Suppressor macrophage treated with lipopolysaccharide for 1 hour (primary cell): ENCODE results near the gene MRPL27.

Experiments
- DNase-seq, 3 donors: peaks; one replicate each; pipeline ENCODE4 v3.0.0-alpha.2; 2020 to 2022

Gene MRPL27

GRCh38 chr17:50359998-50360461, 13.0 kb downstream of the MRPL27 start:
- DNase-seq = no peak

GRCh38 chr17:50359005-50359699, 13.8 kb downstream of the MRPL27 start:
- no peak for DNase-seq

GRCh38 chr17:50358177-50358576, 14.8 kb downstream of the MRPL27 start:
- no peak for DNase-seq

- DNase-seq = no peak
Measured at GRCh38 chr17:50356892-50357510, 16.0 kb downstream of the MRPL27 start.

- no peak for DNase-seq
Measured at GRCh38 chr17:50356418-50356817, 16.6 kb downstream of the MRPL27 start.

GRCh38 chr17:50355701-50356341, 17.2 kb downstream of the MRPL27 start:
- no peak for DNase-seq

- DNase-seq = no peak
Measured at GRCh38 chr17:50355336-50355700, 17.7 kb downstream of the MRPL27 start.

GRCh38 chr17:50354776-50355175, 18.2 kb downstream of the MRPL27 start:
- no peak for DNase-seq

GRCh38 chr17:50354198-50354597, 18.8 kb downstream of the MRPL27 start:
- no peak for DNase-seq

- DNase-seq = no peak
Measured at GRCh38 chr17:50353600-50354195, 19.3 kb downstream of the MRPL27 start.

GRCh38 chr17:50352693-50353599, 20.0 kb downstream of the MRPL27 start:
- DNase-seq = no peak

- DNase-seq = no peak
Measured at GRCh38 chr17:50352072-50352692, 20.8 kb downstream of the MRPL27 start.

- no peak for DNase-seq
Measured at GRCh38 chr17:50350733-50351132, 22.3 kb downstream of the MRPL27 start.

- DNase-seq = no peak
Measured at GRCh38 chr17:50349243-50349600, 23.8 kb downstream of the MRPL27 start.

- DNase-seq = no peak
Measured at GRCh38 chr17:50348522-50349242, 24.3 kb downstream of the MRPL27 start.

GRCh38 chr17:50347894-50348291, 25.1 kb downstream of the MRPL27 start:
- no peak for DNase-seq

GRCh38 chr17:50347117-50347893, 25.7 kb downstream of the MRPL27 start:
- peak in 1 of 3 donors; percentile 23 for DNase-seq

GRCh38 chr17:50346313-50347116, 26.5 kb downstream of the MRPL27 start:
- peak in 2 of 3 donors; percentile 35 to 59 for DNase-seq

GRCh38 chr17:50345432-50346312, 27.3 kb downstream of the MRPL27 start, which contains the start of gene XYLT2:
Gene XYLT2 (plus strand): TSS chr17:50346126. CDS start chr17:50346141, 15 bp downstream.
- peak; percentile 86 to 98 (median 94) for DNase-seq
